GM12891 (cell line): ENCODE data around the gene SERPINB6.
"Not testable (repeated sequence)": the region's sequence is repeated elsewhere in the genome, so short reads cannot be mapped to it uniquely, and the experiment has no call there.

Source experiments
- DNase-seq: peaks from one replicate; pipeline ENCODE4 v3.0.0; 2011; ENCODE audit warnings: low spot score; ENCODE audit not compliant: insufficient read length
- FAIRE-seq: peaks from 2 replicates; lab custom pipeline; 2011; peaks lifted over from hg19 to GRCh38; lab: Jason Lieb, UNC
- PAX5 ChIP-seq: IDR thresholded peaks from 2 replicates; pipeline ENCODE4 v1.6.1; 2011; ENCODE audit warnings: low read length, moderate library complexity, mild to moderate bottlenecking; ENCODE audit not compliant: insufficient read depth, severe bottlenecking
- POLR2A ChIP-seq: IDR thresholded peaks from 2 replicates; pipeline ENCODE4 v1.6.1; 2011; ENCODE audit warnings: low read depth, low read length, control low read depth
- POLR2AphosphoS5 ChIP-seq: IDR thresholded peaks from 2 replicates; pipeline ENCODE4 v1.6.1; 2011; ENCODE audit warnings: low read depth, low read length, control low read depth
- POU2F2 ChIP-seq: IDR thresholded peaks from 2 replicates; pipeline ENCODE4 v1.6.1; 2011; ENCODE audit warnings: low read depth, mild to moderate bottlenecking, control low read depth, low read length, moderate library complexity
- SPI1 ChIP-seq: IDR thresholded peaks from 2 replicates; pipeline ENCODE4 v1.6.1; 2011; ENCODE audit warnings: low read depth, low read length, control low read depth
- TAF1 ChIP-seq: IDR thresholded peaks from 2 replicates; pipeline ENCODE4 v1.6.1; 2011; ENCODE audit warnings: low read depth, low read length, control low read depth

Gene SERPINB6

GRCh38 chr6:2931970-2932748 is 39.2 kb downstream of the SERPINB6 start:
- peak; percentile 88 for FAIRE-seq
- no peak for TF ChIP-seq PAX5
- TF ChIP-seq TAF1 = no peak
- no peak for TF ChIP-seq POLR2AphosphoS5
- peak; percentile 51; the same call in 1 of the 2 replicates for TF ChIP-seq SPI1
- no peak for TF ChIP-seq POLR2A
- peak; percentile 25; the same call in 1 of the 2 replicates for TF ChIP-seq POU2F2
- DNase-seq = peak; percentile 63

DNA sequence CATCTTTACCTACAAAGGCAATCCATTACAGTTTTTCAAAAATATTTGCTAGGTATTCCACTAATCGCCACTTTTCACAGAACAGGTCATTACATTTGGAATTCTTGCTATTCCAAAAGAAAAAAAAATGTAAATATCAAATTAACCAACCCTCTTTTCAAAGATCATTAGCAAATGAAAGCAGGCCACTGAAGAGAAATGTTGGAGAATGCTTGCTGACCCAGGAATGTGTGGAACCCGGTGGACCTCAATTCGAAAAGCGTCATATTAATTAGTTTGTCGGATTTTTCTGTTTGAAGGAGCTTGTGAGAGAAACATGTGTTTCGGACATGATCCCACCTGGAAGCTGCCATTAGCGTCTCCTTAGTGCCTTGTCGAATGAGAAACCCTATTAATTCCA is 40.3 kb downstream of the SERPINB6 start:
- DNase-seq (no peak), FAIRE-seq (no peak)
- TF ChIP-seq PAX5 (no peak), POLR2AphosphoS5 (no peak), SPI1 (no peak), TAF1 (no peak), POLR2A (no peak), POU2F2 (no peak)

DNA sequence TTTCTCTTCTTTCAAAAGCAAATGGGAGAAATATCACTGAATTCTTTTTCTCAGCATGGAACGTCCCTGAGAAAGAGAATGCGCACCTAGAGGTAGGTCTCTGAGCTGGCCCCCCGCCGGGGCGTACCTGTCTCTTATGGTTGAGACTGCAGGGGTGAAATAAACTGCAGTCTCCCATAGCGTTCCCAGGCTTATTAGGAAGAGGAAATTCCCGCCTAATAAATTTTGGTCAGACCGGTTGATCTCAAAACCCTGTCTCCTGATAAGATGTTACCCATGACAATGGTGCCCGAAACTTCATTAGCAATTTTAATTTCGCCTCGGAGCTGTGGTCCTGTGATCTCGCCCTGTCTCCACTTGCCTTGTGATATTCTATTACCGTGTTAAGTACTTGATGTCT is 43.4 kb downstream of the SERPINB6 start:
- not testable (repeated sequence) for DNase-seq, FAIRE-seq

DNA sequence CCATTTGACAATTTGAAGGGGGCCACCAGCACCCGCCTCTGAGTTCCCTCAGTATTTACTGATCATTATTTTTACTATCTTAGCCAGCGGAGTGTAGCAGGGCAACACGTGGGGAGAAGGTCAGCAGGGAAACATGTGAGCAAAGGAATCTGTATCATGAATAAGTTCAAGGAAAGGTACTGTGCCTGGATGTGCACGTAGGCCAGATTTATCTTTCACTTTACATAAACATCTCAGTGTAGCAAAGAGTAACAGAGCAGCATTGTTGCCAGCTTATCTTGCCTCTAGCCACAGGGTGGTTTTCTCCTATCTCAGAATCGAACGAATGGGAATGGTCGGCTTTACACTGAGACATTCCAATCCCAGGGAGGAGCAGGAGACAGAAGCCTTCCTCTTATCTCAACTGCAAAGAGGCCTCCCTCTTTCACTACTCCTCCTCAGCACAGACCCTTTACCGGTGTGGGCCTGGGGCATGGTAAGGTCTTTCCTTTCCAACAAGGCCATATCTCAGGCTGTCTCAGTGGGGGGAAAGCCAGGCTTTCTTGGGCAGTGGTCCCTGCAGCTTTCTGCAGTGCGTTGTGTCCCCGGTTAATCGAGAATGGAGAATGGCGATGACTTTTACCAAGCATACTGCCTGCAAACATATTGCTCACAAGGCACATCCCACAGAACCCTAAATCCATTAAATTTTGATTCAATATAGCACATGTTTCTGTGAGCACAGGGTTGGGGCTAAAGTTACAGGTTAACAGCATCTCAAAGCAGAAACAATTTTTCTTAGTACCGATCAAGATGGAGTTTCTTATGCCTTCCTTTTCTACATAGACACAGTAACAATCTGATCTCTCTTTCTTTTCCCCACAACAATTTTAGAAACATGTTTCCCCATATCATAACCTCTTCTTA is 45.3 kb downstream of the SERPINB6 start:
- DNase-seq, FAIRE-seq: not testable (repeated sequence)

DNA sequence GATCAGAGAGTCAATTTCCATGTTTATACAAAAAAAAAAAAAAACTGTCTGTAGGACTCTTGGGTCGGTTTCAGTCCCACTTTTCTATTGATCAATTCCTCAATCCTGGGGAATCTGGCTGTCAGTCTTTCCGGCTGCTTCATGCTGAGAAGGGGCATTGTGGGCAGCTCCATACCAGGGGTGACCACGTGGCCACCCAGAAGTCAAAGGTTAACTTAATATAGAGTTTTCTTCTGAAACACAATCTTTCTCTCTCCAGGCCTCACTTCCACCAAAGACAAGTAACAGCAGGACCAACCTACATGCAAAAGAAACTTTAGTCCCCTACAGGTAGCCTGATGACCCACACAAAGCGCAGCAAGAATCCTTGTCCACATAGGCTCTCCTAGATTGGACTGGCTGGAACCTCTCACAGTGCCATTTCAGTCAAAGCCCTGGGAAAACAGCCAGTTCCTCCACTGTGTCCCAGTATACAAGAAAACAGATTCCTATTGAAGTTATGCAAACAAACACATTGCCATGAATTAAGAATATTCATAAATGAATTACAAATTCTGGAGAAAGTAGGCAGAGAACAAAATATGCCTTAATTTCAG is 49.7 kb downstream of the SERPINB6 start:
- FAIRE-seq (no peak), DNase-seq (no peak)
- TF ChIP-seq SPI1 (no peak), POLR2A (no peak), TAF1 (no peak), POU2F2 (no peak), PAX5 (no peak), POLR2AphosphoS5 (no peak)

DNA sequence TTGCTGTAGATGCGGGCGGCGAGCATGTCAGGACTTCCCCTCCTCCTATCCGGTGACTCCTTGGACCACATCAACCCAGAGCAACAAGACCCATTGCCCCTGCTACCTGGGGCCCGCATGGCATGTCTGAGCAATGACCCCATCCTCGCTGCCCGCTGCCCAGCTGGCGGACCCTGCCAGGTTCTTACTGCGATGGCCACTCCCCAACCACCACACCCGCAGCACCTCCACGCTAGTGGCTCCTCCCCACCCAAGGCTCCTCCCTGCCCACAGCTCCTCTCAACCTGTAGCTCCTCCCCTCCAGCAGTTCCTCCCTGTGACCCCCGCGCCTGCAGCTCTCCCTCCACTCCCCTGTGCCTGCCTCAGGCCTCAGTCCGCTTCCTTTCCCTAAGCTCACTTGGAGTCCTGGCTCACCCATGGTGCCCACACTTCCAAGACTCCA is 50.7 kb downstream of the SERPINB6 start:
- DNase-seq (no peak), FAIRE-seq (no peak)
- TF ChIP-seq SPI1 (no peak), PAX5 (no peak), POU2F2 (no peak), POLR2AphosphoS5 (no peak)

DNA sequence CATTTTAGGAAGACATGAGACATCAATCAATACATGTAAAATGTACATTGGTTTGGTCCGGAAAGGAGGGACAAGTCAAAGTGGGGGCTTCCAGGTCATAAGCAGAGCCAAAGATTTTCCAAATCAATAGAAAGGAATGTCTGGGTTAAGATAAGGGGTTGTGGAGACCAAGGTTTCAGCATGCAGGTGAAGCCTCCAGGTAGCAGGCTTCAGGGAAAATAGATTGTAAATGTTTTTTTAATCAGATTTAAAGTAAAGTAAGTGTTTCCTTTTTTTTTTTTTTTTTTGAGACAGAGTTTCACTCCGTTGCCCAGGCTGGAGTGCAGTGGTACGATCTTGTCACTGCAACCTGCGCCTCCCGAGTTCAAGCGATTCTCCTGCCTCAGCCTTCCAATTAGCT is 51.5 kb downstream of the SERPINB6 start:
- TF ChIP-seq POU2F2 = no peak
- no peak for TF ChIP-seq PAX5
- TF ChIP-seq SPI1 = no peak
- no peak for TF ChIP-seq TAF1
- no peak for TF ChIP-seq POLR2AphosphoS5
- no peak for TF ChIP-seq POLR2A
- FAIRE-seq (no peak), DNase-seq (no peak)

DNA sequence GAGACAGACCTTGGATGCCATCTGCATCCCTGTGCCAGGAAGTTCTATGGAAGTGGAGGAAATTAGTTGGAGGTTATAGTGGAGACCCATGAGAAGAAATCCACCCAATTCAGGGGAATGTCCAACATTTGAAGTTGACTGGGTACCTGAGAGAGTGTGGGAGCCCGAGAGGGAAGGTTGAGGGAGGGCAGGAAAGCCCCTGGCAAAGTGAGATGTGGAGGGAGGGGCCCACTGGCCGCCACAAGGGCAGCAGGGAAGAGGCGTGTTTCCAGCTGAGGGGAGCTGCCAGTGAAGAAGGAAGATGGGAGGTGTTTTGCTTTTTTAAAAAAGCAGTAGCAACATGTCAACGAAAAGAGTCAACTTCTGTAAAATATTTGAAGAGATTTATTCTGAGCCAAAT is 52.0 kb downstream of the SERPINB6 start:
- TF ChIP-seq POLR2A (no peak), POU2F2 (no peak), POLR2AphosphoS5 (no peak), SPI1 (no peak), PAX5 (no peak), TAF1 (no peak)
- FAIRE-seq (no peak), DNase-seq (no peak)

GRCh38 chr6:2918936-2919335 is 52.4 kb downstream of the SERPINB6 start:
- no peak for TF ChIP-seq PAX5
- no peak for TF ChIP-seq POLR2AphosphoS5
- no peak for TF ChIP-seq TAF1
- TF ChIP-seq SPI1 = no peak
- no peak for TF ChIP-seq POU2F2
- no peak for TF ChIP-seq POLR2A
- FAIRE-seq = no peak

DNA sequence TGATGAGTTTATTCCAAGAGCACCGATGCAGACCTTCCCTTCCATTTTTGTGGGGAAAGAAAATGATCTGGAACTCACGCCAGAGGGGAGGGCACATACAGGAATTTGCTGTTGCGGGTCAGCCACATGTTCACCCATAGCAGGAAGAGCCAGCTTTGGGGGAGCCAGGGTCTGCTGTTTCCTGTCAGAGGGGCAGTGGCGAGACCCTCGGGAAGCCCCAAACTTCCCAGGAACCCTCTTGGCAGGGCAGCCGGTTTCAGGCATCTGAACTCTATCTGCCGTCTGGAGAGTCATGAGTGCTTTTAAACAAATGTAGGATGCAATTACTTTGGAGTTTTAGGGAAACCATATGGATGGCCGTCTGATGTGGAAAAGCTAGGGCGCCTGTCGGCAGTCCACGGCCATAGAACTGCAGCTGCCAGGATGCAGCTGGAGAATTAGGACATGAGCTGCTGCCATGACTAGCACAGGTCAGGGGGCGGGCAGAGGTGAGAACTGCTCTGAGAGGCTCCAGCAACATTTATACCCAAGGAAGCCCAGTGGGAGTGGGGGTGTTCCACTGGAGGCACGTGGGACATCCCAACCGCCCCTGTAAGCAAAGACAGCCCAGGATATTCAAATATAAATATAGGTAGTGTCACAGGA is 53.4 kb downstream of the SERPINB6 start:
- FAIRE-seq (no peak), DNase-seq (no peak)
- TF ChIP-seq POLR2A (no peak), POLR2AphosphoS5 (no peak), PAX5 (no peak), SPI1 (no peak), POU2F2 (no peak)

More at GRCh38 chr6:2918936-2919335, 52.4 kb downstream of the SERPINB6 start:
- DNase-seq = no peak
